Measurements from ENCODE around the gene FCGBP. TPM values are rescaled to one million over a fixed set of nuclear protein-coding genes. Genes with fewer than 3 reads are reported as not detected.
"Not testable (repeated sequence)": the region's sequence is repeated elsewhere in the genome, so short reads cannot be mapped to it uniquely, and the experiment has no call there.

Gene FCGBP
- polyA plus RNA-seq (ENCODE audit: insufficient read length), result 5.6 TPM

GRCh38 chr19:39934584-39935363 is at the start of gene FCGBP:
Gene FCGBP (minus strand): TSS chr19:39934634.
- DNase-seq (ENCODE audit: low read depth), result no peak

- DNase-seq (ENCODE audit: low read depth), result no peak
Observed at GRCh38 chr19:39983695-39984300, 49.4 kb upstream of the FCGBP start.

DNA sequence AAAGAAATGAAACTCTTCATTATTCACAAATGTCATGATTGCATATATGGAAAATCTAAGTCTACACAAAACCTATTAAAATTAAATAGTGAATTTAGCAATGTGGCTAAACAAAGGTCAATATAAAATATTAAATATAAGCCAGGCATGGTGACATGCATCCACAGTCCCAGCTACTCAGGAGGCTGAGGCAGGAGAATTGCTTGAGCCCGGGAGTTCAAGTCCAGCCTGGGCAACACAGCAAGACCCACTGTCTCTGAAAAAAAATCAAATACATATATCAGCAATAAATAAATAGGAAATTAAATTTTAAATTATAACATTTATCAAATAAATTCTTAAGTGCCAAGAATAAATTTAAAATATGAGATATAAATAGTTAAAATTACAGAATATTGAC is 48.4 kb upstream of the FCGBP start:
- no peak for DNase-seq (ENCODE audit: low read depth)

DNA sequence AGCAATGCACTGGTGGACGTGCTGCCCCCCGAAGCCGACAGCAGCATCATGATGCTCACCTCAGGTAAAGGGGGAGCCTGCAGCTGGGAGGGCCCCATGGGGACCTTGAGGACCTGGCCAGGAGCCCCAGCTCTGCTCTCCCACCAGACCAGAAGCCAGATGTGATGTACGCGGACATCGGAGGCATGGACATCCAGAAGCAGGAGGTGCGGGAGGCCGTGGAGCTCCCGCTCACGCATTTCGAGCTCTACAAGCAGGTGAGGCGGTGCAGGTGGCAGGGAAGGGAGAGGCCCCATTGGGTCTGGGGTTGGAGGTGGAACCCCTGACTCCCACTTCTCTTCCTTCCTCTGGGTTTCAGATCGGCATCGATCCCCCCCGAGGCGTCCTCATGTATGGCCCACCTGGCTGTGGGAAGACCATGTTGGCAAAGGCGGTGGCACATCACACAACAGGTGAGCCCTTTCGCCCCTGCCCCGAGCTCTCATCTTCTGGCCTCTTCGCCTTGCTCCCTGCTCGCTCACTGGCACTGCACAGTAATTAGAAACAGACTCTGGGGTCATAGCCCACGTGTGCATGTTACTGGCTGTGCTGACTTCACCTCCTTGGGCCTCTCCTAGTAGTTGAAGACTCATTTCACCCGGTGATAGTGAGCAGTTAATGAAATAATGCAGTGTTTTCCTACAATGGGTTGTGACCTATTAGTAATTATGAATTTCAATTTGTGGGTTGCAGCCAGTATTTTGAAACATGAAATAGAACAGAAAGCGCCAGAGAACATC is 40.1 kb upstream of the FCGBP start:
- DNase-seq (ENCODE audit: low read depth), result no peak

DNA sequence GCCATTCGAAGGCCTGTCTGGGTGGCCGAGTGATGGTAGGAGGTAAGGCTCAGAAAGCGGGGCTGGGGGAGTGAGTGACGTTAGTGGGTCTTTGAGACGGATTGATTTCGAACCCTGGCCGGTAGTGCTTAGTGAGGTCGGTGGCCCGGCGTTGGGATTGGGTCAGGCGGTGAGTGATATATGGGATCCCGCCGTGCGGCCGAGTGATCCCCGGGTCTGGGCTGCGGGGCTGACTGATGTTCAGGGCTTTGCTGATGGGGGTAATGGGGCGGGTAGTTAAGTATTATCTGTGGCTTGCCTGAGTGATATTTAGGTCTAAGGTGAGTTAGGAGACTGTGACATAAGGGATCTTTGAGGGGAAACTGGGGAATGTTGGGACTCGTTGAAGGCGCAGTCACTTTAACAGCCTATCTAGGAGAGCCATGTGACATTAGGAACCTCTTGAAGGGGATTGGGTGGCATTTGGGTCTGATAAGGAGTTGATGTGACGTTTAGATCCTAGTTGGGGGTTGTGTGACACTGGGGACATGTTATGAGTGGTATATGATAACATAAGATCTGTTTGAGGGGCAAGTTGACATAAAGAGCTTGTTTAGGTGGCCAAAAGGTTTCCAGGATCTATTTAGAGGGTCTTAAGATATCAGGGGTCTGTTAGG is 37.1 kb upstream of the FCGBP start:
- no peak for DNase-seq (ENCODE audit: low read depth)

DNA sequence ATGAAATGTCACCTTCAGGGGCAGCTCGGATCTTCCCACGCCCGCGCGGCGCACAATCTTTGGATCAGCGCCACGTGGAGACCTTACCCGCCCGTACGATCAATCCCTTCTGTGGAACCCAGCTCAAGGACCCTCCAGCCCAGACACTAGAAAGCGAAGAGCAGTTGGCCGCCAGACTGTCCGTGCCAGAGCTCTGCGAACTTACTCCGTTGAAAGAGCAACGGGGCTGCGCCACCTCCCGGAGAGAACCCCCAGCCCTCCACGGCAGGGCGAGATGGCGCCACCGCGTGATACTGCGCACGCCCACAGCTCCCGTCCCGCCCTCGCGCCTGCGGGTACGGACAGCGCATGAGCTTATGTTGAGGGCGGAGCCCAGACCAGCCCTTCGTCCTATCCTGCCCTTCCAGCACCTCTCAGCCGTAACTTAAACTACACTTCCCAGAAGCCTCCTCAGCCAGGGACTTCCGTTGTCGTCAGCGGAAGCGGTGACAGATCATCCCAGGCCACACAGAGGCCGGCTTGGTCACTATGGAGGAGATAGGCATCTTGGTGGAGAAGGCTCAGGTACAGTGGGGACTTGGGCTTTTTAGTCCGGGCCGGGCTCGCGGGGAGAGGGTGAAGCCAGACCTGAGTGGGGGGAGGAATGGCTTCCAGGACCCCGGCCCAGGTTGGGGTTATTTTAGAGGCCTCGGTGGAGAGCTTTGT is 36.4 kb upstream of the FCGBP start, which contains the start of gene PSMC4:
TSS of gene PSMC4 (plus strand) at position 491 of the 705 bp plus-strand sequence. CDS start at position 529, 38 bp downstream.
- DNase-seq (ENCODE audit: low read depth), result peak; percentile 99

- no peak for DNase-seq (ENCODE audit: low read depth)
Observed at GRCh38 chr19:39970425-39970674, 35.9 kb upstream of the FCGBP start.

DNA sequence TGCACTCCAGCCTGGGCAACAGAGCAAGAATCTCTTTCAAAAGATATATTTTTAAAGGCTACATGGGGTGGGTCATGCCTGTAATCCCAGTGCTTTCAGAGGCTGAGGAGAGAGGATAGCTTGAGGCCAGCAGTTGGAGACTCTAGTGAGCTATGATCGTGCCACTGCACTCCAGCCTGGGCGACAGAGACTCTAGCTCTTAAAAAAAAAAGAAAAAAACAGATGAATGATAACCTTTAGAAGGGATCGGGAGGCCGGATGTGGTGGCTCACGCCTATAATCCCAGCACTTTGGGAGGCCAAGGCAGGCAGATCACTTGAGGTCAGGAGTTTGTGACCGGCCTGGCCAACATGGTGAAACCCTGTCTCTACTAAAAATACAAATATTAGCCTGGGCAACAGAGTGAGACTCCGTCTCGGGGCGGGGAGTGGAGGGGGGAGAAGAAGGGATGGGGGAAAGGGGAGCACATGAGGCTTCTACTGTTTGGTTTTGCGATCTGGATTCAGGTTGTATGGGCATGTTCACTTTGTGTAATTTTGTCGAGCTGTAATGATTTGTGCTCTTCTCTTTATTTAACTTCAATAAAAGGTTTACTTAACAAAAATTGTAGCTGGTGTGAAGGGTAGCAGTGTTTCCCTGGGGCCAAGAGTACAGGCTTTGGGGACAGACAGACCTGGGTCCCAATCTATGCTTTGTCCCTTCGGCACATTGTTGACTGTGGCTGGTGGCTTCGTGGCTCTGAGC is 35.4 kb upstream of the FCGBP start:
- no peak for DNase-seq (ENCODE audit: low read depth)

GRCh38 chr19:39969266-39969665 is 34.8 kb upstream of the FCGBP start:
- no peak for DNase-seq (ENCODE audit: low read depth)

- no peak for DNase-seq (ENCODE audit: low read depth)
Observed at GRCh38 chr19:39968789-39969188, 34.4 kb upstream of the FCGBP start.

DNA sequence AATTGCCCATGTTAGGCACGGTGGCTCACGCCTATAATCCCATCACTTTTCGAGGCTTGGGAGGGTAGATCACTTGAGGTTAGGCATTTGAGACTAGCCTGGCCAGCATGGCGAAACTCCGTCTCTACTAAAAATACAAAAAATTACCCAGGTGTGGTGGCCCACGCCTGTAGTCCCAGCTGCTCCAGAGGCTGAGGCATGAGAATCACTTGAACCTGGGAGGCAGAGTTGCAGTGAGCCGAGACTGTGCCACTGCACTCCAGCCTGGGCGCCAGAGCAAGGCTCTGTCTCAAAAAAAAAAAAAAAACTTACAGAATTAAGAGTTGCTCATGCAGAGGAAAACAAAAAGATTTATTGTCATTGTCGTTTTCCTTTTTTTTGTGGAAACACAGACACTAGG is 33.1 kb upstream of the FCGBP start:
- DNase-seq (ENCODE audit: low read depth), result no peak

DNA sequence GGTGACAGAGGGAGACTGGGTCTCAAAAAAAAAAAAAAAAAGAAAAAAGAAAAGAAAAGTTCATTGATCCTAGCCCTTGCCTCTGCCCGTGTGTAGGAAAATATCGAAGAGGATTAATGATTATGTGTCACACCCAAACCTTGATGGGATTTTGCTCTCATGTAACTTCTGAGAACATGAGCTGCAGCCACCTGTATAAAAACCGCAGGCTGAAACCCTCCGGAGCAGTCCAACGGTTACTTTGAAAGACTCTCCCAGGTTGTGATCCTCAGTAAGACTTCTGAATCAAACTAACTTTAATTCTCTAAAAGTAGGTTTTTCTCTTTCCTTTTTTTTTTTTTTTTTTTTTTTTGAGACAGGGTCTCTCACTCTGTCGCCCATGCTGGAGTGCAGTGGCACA is 32.2 kb upstream of the FCGBP start:
- DNase-seq (ENCODE audit: low read depth), result no peak

- no peak for DNase-seq (ENCODE audit: low read depth)
Observed at GRCh38 chr19:39963898-39964297, 29.5 kb upstream of the FCGBP start.

DNA sequence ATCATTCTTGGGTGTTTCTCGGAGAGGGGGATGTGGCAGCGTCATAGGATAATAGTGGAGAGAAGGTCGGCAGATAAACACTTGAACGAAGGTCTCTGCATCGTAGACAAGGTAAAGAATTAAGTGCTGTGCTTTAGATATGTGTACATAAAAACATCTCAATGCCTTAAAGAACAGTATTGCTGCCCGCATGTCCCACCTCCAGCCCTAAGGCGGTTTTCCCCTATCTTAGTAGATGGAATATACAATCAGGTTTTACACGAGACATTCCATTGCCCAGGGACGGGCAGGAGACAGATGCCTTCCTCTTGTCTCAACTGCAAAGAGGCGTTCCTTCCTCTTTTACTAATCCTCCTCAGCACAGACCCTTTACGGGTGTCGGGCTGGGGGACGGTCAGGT is 25.0 kb upstream of the FCGBP start:
- DNase-seq (ENCODE audit: low read depth), result not testable (repeated sequence)

- DNase-seq (ENCODE audit: low read depth), result not testable (repeated sequence)
Observed at GRCh38 chr19:39958942-39959341, 24.5 kb upstream of the FCGBP start.

GRCh38 chr19:39957886-39958285 is 23.5 kb upstream of the FCGBP start:
- not testable (repeated sequence) for DNase-seq (ENCODE audit: low read depth)

- no peak for DNase-seq (ENCODE audit: low read depth)
Observed at GRCh38 chr19:39953915-39954314, 19.5 kb upstream of the FCGBP start.

DNA sequence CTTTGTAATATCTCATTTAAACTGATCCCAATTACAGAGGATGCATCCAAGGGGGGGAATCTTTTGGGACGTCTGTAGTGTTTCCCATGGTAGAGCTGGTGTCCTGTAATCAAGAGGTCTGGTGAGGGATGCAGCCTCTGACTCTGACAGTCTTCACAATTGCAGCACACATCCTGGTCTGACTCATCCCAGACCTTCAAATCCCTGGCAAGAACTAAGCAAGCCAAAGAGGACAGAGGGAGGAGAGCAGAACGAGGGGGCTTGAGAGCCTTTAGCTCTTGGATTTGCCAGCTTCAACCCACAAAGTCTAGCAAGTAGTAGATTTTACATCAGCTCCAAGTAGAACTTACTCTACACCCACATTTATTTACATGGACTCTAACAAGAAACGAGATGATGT is 17.3 kb upstream of the FCGBP start:
- DNase-seq (ENCODE audit: low read depth), result no peak

DNA sequence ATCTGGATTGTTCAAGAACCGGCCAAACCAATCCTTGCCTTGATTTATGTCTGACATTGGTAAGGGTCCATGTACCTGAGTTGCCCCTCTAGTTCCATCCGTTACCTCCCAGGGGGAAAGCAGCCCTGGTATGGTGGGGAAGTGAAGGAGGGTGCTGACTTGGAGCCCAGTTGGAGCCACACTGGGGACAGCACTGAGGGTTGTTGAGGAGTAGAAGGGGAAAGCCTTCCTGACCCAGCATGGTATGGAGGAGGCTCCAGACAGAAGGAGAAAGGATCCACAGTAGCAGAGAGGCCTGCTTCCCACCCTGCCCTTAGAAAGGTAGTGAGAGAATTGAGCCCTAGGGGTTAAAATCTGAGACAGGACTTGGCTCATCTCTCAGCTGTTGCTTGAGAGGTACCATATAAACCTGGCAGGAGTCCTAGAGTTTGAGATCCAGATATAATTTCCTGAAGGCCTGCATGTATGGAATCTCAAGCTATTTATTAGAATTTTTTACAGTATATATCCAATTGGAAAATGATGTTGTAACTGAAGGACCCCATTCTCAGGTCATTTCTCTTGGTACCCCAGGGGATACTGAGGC is 16.7 kb upstream of the FCGBP start:
- no peak for DNase-seq (ENCODE audit: low read depth)

GRCh38 chr19:39949026-39949747 is 14.8 kb upstream of the FCGBP start:
- no peak for DNase-seq (ENCODE audit: low read depth)
